ENCODE measurements around the gene MAP1LC3B2.

DNA sequence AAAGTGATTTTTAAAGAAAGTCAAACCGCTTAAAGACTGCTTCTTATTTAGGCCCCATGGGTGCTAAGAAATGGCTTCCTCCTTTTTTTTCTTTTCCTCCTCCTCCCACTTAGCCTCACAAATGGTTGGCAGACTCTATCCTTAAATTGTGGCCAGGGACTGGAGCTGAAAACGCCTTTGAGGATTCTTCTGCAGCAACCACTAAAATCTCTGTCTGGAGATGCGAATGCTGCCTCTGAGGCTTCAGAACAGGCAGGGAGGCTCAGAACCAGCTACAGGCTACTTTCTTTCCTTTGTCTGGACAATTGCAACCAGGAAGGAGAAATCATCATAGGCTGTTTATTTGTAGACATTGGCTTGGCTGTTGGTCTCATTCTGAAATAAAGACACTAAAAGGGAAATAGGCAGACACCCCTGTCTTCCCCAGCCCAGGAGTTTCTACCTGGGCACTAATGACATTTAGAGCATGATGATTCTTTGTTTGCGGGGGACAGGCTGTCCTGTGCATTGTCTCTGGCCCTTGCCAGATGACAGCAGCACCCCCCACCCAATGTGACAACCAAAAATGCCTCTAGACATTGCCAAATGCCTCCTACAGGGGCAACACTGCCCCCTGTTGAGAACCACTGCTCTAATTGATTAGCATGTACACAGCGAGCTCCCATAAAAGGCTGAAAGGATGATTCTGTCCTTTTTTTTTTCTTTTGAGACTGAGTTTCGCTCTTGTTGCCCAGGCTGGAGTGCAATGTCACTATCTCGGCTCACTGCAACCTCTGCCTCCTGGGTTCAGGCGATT is 50.3 kb downstream of the MAP1LC3B2 start:
- TF ChIP-seq POLR2A (IDR thresholded peaks at IDR 0.05; ENCODE audit: insufficient read depth in 1 of 2, low read depth in 2 of 2, low read length in 2 of 2) (no peak), MED8 (CRISPR knock-in tag; IDR thresholded peaks at IDR 0.05; ENCODE audit: insufficient replicate concordance) (no peak), ZNF747 (CRISPR knock-in tag; IDR thresholded peaks at IDR 0.05; ENCODE audit: borderline replicate concordance) (no peak), KAT7 (CRISPR knock-in tag; IDR thresholded peaks at IDR 0.05; ENCODE audit: borderline replicate concordance) (no peak)
- TF ChIP-seq, protein P1, sequence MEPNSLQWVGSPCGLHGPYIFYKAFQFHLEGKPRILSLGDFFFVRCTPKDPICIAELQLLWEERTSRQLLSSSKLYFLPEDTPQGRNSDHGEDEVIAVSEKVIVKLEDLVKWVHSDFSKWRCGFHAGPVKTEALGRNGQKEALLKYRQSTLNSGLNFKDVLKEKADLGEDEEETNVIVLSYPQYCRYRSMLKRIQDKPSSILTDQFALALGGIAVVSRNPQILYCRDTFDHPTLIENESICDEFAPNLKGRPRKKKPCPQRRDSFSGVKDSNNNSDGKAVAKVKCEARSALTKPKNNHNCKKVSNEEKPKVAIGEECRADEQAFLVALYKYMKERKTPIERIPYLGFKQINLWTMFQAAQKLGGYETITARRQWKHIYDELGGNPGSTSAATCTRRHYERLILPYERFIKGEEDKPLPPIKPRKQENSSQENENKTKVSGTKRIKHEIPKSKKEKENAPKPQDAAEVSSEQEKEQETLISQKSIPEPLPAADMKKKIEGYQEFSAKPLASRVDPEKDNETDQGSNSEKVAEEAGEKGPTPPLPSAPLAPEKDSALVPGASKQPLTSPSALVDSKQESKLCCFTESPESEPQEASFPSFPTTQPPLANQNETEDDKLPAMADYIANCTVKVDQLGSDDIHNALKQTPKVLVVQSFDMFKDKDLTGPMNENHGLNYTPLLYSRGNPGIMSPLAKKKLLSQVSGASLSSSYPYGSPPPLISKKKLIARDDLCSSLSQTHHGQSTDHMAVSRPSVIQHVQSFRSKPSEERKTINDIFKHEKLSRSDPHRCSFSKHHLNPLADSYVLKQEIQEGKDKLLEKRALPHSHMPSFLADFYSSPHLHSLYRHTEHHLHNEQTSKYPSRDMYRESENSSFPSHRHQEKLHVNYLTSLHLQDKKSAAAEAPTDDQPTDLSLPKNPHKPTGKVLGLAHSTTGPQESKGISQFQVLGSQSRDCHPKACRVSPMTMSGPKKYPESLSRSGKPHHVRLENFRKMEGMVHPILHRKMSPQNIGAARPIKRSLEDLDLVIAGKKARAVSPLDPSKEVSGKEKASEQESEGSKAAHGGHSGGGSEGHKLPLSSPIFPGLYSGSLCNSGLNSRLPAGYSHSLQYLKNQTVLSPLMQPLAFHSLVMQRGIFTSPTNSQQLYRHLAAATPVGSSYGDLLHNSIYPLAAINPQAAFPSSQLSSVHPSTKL (CRISPR knock-in tag; IDR thresholded peaks at IDR 0.05): no peak
